ENCODE measurements around the gene TRPC3.
"Not testable (repeated sequence)": the region's sequence is repeated elsewhere in the genome, so short reads cannot be mapped to it uniquely, and the experiment has no call there.

TRPC3 gene

DNA sequence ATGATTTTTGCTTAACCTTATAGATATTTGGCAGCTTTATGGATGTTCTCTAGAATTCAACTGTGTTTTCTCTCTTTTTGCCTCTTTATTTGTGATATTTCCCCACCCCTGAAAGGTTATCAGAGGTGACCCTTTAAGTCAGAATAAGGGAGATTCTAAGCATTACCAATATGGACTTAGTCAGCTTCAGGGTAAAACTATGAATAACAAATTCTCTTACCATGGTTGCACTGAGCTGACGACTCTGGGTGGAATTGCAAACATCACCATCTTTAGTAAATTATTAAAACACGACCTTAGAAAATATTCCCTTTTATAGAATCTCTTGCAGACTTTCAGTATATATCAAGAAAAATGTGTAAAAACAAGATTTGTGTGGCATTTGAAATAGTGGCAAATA, 21.6 kb downstream of the TRPC3 start:
- peaks cover 4% of the 10 kb centered on the region for H3K27me3 ChIP-seq (replicated peaks; ENCODE audit: control insufficient read depth, insufficient read depth, low read length, poor library complexity, severe bottlenecking)
- H3K4me1 ChIP-seq (ENCODE audit: control insufficient read depth, insufficient read depth, low read length, poor library complexity, severe bottlenecking) = no peaks in the 10 kb centered on the region
- no peak for DNase-seq
- H3K9me3 ChIP-seq (ENCODE audit: control insufficient read depth, low read length) = no peaks in the 10 kb centered on the region
- no peak overlapping the region for H3K27ac ChIP-seq (ENCODE audit: insufficient read depth, low read length, poor library complexity, severe bottlenecking)
- no peaks in the 10 kb centered on the region for H3K36me3 ChIP-seq (ENCODE audit: control insufficient read depth, insufficient read depth, low read length)
- no peak overlapping the region for H3K4me3 ChIP-seq (ENCODE audit: insufficient read depth, low read depth, low read length, poor library complexity, severe bottlenecking)

DNA sequence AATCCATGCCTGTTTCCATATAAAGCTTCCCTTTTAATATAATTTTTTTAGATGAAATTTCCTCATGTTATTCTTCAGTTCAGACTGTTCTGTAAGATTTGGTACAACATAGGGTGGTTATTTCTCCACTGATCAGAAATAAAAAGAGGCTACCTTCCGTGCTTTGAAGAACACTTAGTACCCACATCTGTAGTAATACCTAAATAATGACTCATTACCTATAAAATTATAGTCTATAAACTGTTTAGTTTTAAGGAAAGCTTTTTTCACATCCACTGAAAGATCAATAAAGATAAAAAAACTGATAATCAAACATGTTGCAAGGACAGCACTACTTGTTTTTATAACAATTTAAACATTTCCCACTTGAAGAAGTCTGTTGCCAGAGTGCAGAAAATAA, 23.9 kb downstream of the TRPC3 start:
- Histone ChIP-seq H3K27me3 (replicated peaks; ENCODE audit: control insufficient read depth, insufficient read depth, low read length, poor library complexity, severe bottlenecking) (peaks cover 4% of the 10 kb centered on the region), H3K36me3 (ENCODE audit: control insufficient read depth, insufficient read depth, low read length) (no peaks in the 10 kb centered on the region), H3K9me3 (ENCODE audit: control insufficient read depth, low read length) (no peaks in the 10 kb centered on the region), H3K27ac (ENCODE audit: insufficient read depth, low read length, poor library complexity, severe bottlenecking) (no peak overlapping the region), H3K4me1 (ENCODE audit: control insufficient read depth, insufficient read depth, low read length, poor library complexity, severe bottlenecking) (no peaks in the 10 kb centered on the region), H3K4me3 (ENCODE audit: insufficient read depth, low read depth, low read length, poor library complexity, severe bottlenecking) (no peak overlapping the region)
- DNase-seq = no peak

DNA sequence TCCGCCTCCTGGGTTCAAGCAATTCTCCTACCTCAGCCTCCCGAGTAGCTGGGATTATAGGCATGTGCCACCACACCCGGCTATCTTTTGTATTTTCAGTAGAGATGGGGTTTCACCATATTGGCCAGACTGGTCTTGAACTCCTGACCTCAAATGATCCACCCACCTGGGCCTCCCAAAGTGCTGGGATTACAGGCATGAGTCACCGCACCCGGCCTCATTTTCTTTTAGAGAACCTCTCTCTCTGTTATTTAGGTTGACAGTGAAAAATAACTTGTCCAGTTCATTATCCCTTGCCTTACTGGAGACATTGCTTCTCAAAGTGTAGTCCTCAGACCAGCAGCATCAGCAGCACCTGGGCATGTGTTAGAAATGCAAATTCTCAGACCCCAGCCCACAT, 25.4 kb downstream of the TRPC3 start:
- H3K4me3 ChIP-seq (ENCODE audit: insufficient read depth, low read depth, low read length, poor library complexity, severe bottlenecking); H3K9me3 ChIP-seq (ENCODE audit: control insufficient read depth, low read length); H3K27me3 ChIP-seq (replicated peaks; ENCODE audit: control insufficient read depth, insufficient read depth, low read length, poor library complexity, severe bottlenecking); DNase-seq; H3K36me3 ChIP-seq (ENCODE audit: control insufficient read depth, insufficient read depth, low read length); H3K27ac ChIP-seq (ENCODE audit: insufficient read depth, low read length, poor library complexity, severe bottlenecking); H3K4me1 ChIP-seq (ENCODE audit: control insufficient read depth, insufficient read depth, low read length, poor library complexity, severe bottlenecking): not testable (repeated sequence)

DNA sequence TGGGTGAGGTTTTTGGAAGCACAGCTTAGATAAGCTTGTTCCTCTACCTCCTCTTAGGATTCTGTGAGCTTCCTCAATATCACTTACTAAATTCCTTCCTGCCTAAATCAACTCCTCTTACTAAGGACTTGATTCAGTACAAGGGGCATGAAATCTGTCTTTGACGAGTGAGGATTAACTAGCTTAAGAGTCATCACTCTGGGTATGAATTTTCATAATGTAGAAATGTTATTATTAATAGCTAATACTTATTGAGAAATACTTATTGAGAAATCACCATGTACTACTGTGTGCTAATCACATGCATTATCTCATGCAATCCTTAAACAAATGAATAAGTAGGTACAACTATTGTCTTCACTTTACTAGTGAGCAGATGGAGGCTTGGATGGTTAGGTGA, 28.6 kb downstream of the TRPC3 start:
- no peak for DNase-seq
- no peaks in the 10 kb centered on the region for H3K27me3 ChIP-seq (replicated peaks; ENCODE audit: control insufficient read depth, insufficient read depth, low read length, poor library complexity, severe bottlenecking)
- no peaks in the 10 kb centered on the region for H3K36me3 ChIP-seq (ENCODE audit: control insufficient read depth, insufficient read depth, low read length)
- no peaks in the 10 kb centered on the region for H3K4me1 ChIP-seq (ENCODE audit: control insufficient read depth, insufficient read depth, low read length, poor library complexity, severe bottlenecking)
- no peak overlapping the region for H3K4me3 ChIP-seq (ENCODE audit: insufficient read depth, low read depth, low read length, poor library complexity, severe bottlenecking)
- H3K9me3 ChIP-seq (ENCODE audit: control insufficient read depth, low read length) = no peaks in the 10 kb centered on the region
- no peak overlapping the region for H3K27ac ChIP-seq (ENCODE audit: insufficient read depth, low read length, poor library complexity, severe bottlenecking)

DNA sequence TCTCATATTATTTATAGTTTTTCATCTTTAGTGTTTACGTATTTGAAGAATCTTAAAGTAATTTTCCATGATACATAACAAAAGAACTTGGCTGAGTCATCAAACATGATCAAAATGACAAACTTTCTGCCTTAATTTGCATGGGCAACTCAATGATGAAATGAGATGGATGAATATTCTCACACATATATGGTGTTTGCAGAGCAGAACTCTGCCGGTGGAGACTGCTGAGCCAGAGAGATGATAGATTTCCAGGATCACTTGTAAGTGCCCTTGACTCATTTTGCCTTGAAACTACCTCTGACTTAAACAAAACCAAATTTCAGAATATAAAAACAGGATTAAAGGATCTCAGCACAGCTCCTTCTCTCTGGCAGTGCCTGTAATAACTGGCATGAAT, 38.2 kb downstream of the TRPC3 start:
- H3K36me3 ChIP-seq (ENCODE audit: control insufficient read depth, insufficient read depth, low read length) = no peaks in the 10 kb centered on the region
- DNase-seq = no peak
- H3K9me3 ChIP-seq (ENCODE audit: control insufficient read depth, low read length) = no peaks in the 10 kb centered on the region

DNA sequence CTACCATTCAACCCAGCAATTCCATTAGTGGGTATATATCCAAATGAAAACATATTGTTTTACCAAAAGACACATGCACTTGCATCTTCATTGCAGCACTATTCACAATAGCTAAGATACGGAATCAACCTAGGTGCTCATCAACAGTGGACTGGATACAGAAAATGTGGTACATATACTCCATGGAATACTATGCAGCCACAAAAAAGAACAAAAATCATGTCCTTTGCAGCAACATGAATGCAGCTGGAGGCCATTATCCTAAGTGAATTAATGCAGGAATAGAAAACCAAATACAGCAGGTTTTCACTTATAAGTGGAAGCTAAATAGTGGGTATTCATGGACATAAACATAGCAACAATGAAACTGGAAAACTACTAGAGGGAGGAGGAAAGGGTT, 43.5 kb downstream of the TRPC3 start:
- H3K36me3 ChIP-seq (ENCODE audit: control insufficient read depth, insufficient read depth, low read length) = no peaks in the 10 kb centered on the region
- no peak overlapping the region for H3K4me3 ChIP-seq (ENCODE audit: insufficient read depth, low read depth, low read length, poor library complexity, severe bottlenecking)
- no peaks in the 10 kb centered on the region for H3K9me3 ChIP-seq (ENCODE audit: control insufficient read depth, low read length)
- no peaks in the 10 kb centered on the region for H3K4me1 ChIP-seq (ENCODE audit: control insufficient read depth, insufficient read depth, low read length, poor library complexity, severe bottlenecking)
- no peaks in the 10 kb centered on the region for H3K27me3 ChIP-seq (replicated peaks; ENCODE audit: control insufficient read depth, insufficient read depth, low read length, poor library complexity, severe bottlenecking)
- DNase-seq = no peak
- H3K27ac ChIP-seq (ENCODE audit: insufficient read depth, low read length, poor library complexity, severe bottlenecking) = no peak overlapping the region

More for the DNA sequence above, 38.2 kb downstream of the TRPC3 start:
- Histone ChIP-seq H3K27me3 (replicated peaks; ENCODE audit: control insufficient read depth, insufficient read depth, low read length, poor library complexity, severe bottlenecking) (no peaks in the 10 kb centered on the region), H3K4me3 (ENCODE audit: insufficient read depth, low read depth, low read length, poor library complexity, severe bottlenecking) (no peak overlapping the region), H3K4me1 (ENCODE audit: control insufficient read depth, insufficient read depth, low read length, poor library complexity, severe bottlenecking) (no peaks in the 10 kb centered on the region), H3K27ac (ENCODE audit: insufficient read depth, low read length, poor library complexity, severe bottlenecking) (no peak overlapping the region)

DNA sequence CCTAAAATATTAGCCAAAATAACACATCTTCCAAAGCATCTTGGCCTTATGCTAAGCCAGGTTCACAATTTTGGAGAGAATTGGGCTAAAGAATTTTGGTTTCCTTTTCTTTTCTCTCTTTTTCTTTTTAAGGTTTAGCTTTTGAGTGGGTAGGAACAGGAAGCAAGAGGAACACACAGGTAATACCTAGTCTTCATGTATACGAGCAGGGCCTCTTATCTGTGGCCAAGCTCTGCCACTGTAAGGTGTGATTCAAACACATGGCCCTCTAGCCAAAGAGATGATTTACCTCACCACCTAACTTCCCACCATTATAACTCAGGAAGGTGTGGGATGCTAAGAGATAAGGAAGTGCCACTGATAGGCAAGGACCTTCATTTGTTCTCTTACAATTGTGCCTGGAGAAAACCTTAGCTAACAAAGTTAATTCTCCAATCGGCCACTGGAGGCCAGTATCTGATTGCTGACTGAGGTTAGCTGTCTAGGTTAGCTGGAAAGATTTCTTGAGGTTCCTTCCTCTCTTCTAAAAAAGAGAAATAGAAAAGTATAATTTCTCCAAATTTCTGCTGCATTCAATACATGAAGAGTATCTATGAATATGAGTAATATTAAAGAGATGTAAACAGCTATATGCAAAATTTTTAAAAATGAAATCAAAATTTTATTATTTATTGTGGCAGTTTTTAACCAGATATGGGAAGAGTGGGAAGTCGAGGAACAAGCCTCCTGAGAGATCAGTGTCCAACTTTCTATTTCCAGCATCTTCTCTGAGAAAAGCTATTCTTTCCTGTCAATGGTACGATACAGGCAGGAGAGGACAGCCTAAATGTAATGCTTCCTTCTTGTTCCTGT, 51.5 kb downstream of the TRPC3 start:
- DNase-seq = peak in 1 of 3 donors; percentile 18
- no peak overlapping the region for H3K4me3 ChIP-seq (ENCODE audit: insufficient read depth, low read depth, low read length, poor library complexity, severe bottlenecking)

DNA sequence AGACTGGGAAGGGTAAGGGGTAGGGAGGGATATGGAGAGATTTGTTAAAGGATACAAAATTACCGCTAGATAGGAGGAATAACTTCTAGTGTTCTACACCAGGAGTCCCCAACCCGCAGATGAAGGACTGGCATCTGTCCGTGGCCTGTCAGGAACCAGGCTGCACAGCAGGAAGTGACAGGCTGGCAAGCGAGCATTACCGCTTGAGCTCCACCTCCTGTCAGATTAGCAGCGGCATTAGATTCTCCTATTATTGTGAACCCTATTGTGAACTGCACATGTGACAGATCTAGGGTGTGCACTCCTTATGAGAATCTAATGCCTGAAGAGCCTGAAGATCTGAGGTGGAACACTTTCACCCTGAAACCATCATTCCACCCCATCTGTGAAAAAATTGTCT, 53.7 kb downstream of the TRPC3 start:
- no peaks in the 10 kb centered on the region for H3K27me3 ChIP-seq (replicated peaks; ENCODE audit: control insufficient read depth, insufficient read depth, low read length, poor library complexity, severe bottlenecking)
- H3K9me3 ChIP-seq (ENCODE audit: control insufficient read depth, low read length) = no peaks in the 10 kb centered on the region
- H3K4me3 ChIP-seq (ENCODE audit: insufficient read depth, low read depth, low read length, poor library complexity, severe bottlenecking) = no peak overlapping the region
- H3K27ac ChIP-seq (ENCODE audit: insufficient read depth, low read length, poor library complexity, severe bottlenecking) = no peak overlapping the region
- no peaks in the 10 kb centered on the region for H3K36me3 ChIP-seq (ENCODE audit: control insufficient read depth, insufficient read depth, low read length)
- no peaks in the 10 kb centered on the region for H3K4me1 ChIP-seq (ENCODE audit: control insufficient read depth, insufficient read depth, low read length, poor library complexity, severe bottlenecking)
- DNase-seq = no peak

More for the DNA sequence above, 51.5 kb downstream of the TRPC3 start:
- no peaks in the 10 kb centered on the region for H3K36me3 ChIP-seq (ENCODE audit: control insufficient read depth, insufficient read depth, low read length)
- H3K4me1 ChIP-seq (ENCODE audit: control insufficient read depth, insufficient read depth, low read length, poor library complexity, severe bottlenecking) = no peaks in the 10 kb centered on the region
- H3K9me3 ChIP-seq (ENCODE audit: control insufficient read depth, low read length) = no peaks in the 10 kb centered on the region
- no peaks in the 10 kb centered on the region for H3K27me3 ChIP-seq (replicated peaks; ENCODE audit: control insufficient read depth, insufficient read depth, low read length, poor library complexity, severe bottlenecking)
- H3K27ac ChIP-seq (ENCODE audit: insufficient read depth, low read length, poor library complexity, severe bottlenecking) = no peak overlapping the region

DNA sequence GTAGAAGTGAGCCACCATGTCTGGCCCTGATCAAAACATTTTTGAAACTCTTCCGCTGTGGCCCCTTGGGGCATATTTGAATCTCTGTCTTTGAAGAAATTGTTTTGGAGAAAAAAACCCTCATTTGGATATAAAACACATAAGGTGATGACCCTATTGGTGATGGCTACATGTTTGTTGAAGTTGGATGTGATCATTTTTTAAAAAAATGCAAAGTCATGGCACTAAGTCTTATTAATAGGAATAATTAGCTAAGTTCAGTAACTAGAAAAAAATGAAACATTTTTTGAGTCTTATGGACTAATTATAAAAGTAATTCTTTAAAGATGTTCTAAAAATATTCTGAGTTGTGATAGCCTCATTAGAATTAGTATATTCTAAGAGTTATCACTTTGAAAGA, 63.7 kb downstream of the TRPC3 start:
- Histone ChIP-seq H3K27ac (ENCODE audit: insufficient read depth, low read length, poor library complexity, severe bottlenecking) (no peak overlapping the region), H3K36me3 (ENCODE audit: control insufficient read depth, insufficient read depth, low read length) (no peaks in the 10 kb centered on the region), H3K27me3 (replicated peaks; ENCODE audit: control insufficient read depth, insufficient read depth, low read length, poor library complexity, severe bottlenecking) (no peaks in the 10 kb centered on the region), H3K4me1 (ENCODE audit: control insufficient read depth, insufficient read depth, low read length, poor library complexity, severe bottlenecking) (no peaks in the 10 kb centered on the region), H3K9me3 (ENCODE audit: control insufficient read depth, low read length) (no peaks in the 10 kb centered on the region), H3K4me3 (ENCODE audit: insufficient read depth, low read depth, low read length, poor library complexity, severe bottlenecking) (no peak overlapping the region)
- DNase-seq = no peak

DNA sequence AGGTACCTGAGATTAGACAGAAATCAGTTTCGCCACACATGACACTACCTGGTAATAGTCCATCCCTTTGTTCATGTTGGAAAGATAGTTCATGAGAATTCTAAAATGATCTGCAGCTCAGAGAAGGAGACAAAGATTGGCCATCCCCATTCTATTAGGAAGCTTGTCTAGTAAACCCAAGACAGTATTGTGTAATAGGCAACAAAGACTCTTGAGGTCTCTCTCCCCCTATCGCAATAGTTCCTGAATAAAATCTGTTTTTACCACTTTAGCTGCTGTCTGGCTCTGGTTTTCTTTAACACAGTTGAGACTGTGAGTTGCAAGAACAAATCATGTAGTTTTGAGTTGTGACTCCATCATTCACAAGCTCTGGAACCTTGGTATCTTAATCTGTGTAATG, 66.7 kb downstream of the TRPC3 start:
- Histone ChIP-seq H3K4me3 (ENCODE audit: insufficient read depth, low read depth, low read length, poor library complexity, severe bottlenecking) (no peak overlapping the region), H3K4me1 (ENCODE audit: control insufficient read depth, insufficient read depth, low read length, poor library complexity, severe bottlenecking) (no peaks in the 10 kb centered on the region), H3K27ac (ENCODE audit: insufficient read depth, low read length, poor library complexity, severe bottlenecking) (no peak overlapping the region), H3K36me3 (ENCODE audit: control insufficient read depth, insufficient read depth, low read length) (no peaks in the 10 kb centered on the region), H3K9me3 (ENCODE audit: control insufficient read depth, low read length) (no peaks in the 10 kb centered on the region), H3K27me3 (replicated peaks; ENCODE audit: control insufficient read depth, insufficient read depth, low read length, poor library complexity, severe bottlenecking) (no peaks in the 10 kb centered on the region)
- DNase-seq = no peak
